Cerebellar cortex (tissue), 1 donor: ENCODE data around the gene ARX.

Experiments
- DNase-seq: peaks from one replicate; pipeline ENCODE4 v3.0.0-alpha.2; 2015; ENCODE audit warnings: low spot score

Gene ARX

DNA sequence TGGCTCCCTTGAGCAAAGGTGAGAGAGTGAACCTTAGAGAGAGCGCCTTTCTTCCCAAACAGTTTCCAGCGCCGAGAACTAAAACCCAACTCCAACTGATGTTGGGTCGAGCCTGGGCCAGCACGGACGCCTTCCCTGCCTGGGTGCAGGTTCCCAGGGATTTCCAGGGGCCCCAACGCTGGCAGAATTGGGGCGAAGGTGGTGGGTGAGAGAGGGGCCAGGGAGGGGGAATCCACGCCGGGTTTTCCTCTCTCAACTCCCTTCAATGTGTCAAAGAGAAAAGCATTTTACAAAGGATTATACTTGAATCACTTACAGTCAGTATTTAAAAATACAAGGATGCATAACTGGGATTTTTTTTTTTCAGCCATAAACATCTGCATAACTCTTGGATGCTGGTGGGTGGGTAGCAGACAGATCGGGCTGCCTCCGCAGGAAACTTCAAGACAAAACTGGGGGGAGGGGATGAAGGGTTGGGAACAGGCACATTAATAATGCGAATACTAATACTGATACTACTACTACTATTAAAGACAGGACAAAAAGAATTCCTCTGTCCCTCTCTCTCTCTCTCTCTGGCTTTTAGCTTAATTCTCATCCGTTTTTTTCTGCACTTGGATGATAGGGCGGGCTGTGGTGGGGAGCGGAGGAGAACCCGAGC lies 1.3 kb upstream of the ARX start:
- no peak for DNase-seq

DNA sequence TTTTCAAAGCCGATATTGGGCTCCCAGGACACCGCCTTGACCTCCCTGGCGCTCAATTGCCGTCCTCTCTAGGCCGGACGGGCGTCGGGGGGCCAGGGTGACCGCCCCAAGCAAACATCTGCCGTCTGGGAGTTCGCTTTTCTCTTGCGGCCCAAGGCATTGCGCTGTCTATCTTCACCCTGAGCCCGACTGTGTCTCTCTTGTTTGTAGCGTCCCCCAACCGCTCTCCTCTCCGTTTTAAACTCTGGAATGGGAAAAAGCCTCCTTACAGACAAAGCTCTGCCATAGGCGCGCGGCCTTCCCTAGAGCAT lies 551 bp upstream of the ARX start:
- DNase-seq, result no peak

DNA sequence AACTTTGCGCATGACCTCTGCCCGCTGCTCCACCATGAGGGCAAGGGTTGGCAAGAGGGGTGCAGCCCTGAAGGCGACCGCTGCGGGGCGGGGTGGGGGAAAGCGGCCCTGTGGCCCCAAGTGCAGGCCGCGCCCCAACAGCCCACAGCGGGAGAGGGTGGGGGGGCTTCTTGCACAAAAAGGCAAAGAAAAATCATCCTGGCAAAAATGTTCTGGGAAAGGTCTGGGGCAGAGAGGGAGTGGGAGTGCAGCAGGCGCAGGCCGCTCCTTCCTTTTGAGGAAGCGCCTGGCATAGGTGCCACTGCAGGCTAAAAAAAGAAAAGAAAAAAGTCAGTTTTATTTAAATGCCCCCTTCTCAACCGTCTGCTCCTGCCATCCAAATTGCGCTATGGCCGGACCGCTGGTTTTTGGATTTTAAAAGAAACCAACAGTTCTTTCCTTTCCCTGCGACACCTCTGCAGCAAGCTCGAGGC lies 1.4 kb downstream of the ARX start:
- no peak for DNase-seq

DNA sequence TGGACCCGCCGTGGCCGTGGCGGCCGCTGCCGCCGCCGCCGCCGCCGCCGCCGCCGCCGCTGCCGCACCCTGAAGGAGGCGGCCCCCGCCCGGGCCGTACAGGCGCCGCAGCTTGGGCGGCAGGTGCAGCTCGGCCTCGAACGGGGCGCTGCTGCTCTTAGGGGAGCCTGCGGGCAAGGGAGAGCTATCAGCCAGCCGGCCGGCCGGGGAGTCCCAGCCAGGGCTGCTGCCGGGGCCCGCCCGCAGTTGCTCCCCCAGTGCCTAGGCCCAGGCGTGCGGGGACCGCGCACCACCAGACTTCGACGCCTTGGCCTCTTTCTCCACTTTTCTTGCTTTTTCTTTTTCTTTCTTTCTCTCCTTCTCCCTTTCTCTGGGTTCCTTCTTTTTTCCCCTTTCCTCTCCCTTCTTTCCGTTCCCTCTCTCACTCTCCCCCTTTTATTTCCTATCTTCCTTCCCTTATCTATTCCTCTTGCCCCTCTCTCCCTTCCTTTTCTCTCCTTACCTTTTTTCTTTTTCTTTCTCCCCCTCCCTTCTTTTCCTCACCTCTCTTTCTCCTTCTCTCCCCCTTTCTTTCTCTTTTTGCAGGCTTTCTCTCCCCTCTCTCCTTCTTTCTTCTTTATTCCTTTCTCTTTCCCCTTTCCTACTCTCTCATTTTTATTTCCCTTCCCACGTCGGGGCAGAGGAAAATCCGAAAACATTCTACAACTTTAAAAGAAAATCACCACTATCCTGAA lies 2.0 kb downstream of the ARX start:
- DNase-seq, result no peak

DNA sequence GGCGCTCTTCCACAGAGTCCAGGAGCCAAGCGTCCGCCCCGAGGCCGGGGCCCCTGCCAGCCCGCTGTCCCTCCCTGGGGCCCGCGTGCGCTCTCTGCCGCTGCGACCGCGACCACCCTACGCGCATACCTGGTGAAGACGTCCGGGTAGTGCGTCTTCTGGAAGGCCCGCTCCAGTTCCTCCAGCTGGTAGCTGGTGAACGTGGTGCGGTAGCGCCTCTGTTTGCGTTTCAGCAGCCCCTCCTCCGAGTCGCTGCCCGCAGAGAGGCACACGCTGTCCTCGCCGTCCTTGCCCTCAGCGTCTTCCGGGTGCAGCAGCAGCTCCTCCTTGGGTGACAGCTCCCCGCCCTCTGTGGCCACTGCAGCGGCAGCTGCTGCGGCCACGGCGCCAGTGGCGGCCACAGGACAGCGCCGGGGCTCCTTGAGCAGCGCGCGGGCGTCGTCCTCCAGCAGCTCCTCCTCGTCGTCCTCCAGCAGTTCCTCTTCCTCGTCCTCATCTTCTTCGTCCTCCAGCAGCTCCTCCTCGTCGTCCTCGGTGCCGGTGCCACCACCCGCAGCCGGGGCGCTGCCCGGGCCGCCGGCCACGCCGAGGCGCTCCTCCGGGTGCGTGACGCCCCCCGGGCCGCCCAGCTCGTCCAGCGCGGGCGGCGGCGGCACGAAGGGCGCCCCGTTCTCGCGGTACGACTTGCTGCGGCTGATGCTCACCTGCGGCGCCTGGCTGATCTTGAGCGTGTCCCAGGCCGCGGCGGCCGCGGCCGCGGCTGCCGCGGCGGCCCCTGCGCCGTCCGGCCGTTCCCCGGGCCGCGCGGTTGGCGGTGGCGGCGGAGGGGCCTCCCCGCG lies 2.8 kb downstream of the ARX start:
- no peak for DNase-seq

DNA sequence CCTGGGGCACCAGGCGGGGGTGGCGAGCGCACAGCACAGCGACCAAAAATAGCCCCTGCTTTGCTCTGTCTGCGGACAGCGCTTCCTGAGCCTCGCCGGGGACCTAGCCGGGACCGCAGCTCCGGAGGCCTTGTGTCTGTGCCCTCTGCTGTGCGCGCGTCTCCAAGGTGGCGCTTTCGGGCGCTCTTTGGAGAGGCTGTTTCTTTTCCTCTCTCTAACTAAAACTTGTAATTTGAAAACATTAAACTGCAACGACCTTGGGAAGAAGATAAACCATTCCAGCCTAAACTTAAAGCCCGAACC lies 3.4 kb downstream of the ARX start:
- no peak for DNase-seq

DNA sequence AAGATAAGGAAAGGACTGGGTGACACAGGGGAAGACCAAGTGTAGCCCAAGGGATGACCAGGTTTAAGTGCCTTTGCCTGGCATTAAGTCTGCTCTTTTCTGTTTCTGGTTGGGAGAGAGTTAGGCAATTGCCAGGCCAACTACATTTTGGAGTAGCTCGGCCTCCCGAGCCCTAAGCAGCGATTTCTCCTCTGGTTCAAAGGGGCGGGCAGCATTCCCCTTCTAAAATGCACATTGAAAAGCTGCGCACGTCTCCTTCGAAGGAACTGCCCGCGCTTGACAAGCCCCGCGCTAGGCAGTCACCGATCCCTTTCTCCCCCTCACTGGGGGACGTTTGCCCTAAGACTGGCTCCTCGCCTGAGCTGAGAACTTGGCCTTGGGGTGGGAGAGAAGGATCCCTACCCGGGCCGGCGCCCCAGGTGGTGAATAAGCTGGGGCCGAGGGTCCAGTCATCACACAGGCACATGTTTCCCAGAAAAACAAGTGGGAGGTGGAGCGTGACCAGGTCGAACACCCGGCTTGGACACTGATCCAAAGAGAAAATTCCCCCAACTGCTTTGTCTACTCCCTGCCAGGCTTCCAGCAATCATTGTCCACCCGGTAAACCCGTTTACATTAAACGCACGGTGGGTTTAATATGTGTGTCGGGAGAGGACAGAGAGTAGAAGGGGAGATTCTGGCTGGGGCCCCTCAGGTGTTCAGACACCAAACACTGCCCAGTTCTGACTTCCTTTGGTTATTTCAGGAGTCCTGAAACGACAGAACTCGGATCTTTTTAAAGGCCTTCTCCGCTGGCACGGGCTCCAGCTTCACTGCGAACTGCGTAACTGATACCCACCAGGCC lies 4.0 kb downstream of the ARX start:
- DNase-seq, result no peak

DNA sequence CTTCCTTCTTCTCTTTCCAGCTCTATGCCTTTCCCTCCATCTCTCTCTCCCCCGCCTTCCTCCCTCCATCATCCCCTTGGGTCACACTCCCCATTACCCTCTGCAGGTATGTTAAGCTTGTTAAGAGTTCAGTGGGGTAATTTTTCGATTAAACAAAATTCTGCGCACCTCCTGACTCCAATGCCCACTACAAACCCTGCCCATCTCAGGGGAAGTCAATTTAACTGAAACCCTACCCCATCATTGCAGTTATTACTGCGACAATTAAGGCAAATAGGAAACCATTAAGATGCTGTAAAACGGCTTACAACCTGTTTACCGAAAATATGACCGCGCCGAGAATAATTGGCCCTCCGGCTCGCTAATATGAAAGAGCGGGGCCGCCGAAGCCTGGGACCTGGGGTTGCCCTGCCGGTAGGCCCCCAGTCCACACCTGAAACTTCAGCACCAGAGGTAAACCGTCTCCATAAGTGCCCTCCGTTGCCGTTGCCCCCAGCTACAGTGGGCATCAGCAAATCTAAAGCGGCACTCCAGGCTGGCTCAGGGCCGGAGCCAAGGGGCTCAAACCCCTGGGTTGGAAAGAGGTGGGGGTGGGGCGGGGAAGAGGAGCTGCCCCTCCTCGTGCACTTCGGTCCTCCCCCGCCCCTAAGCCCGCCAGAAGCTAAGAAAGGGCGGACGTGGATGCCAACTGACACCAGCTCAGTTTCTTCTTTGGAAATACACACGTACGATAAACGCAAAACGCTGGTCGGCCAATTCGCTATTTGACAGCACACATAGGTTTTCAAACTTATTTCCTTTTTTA lies 4.8 kb downstream of the ARX start:
- no peak for DNase-seq

DNA sequence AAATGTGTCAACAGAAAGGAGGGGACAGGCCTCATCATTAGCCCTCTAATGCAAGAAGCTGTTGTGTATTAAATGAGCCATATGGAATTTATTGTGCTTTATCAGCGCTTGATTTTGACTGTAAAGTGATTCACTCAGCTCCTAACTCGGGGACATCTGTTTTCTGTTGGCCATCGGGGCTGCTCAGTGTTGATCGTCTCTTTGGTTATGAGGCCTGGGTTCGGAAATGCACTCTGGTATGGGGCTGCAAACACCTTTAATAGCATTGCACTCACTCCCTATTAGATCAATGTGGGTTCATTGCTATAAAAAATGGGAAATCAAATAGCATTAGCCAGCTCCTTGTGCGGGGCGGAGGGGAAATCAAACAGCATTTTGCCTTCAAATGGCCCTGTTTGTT lies 6.4 kb downstream of the ARX start:
- no peak for DNase-seq

DNA sequence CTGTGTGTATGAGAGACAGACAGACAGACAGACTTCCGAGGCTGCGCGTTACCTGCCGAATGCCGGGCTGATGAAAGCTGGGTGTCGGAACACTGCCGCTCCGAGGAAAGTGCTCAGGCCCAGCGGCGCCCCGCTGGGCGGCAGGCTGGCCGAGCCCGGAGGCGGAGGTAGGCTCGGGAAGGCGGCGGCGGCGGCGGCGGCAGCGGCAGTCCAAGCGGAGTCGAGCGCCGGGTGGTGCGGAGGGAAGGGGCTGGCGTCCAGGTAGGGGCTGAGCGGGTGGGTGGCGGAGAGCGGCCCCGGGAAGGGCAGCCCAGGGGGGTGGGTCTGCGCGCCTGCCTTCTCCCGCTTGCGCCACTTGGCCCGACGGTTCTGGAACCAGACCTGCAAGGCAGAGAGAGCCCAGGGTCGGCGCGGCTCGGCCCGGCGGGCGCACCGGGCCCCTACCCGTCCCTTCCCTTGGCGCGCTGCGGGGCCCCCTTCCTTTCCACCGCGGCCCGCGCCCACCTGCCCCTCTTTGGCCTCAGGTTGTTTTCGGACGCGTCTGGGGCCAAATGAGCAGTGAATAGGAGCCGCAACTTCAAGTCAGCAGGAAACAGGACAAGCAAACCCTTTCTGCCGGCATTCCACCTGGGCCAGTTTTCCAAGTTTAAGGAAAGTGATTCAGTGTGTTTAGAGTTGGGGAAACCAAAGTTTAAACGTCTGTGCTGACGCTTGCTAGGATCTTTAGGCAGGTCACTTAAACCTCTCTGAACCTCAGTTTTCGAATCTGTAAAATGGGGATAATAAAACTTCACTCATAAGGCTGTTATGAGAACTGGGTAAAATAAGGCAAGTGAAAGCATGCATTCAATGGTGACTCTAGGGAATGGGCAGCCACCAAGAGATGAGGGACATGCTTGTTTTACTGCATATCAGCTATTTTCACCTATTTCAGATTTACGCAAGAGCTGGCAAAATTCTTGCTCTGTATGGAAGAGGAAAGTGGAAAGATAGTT lies 8.4 kb downstream of the ARX start:
- DNase-seq, result no peak

DNA sequence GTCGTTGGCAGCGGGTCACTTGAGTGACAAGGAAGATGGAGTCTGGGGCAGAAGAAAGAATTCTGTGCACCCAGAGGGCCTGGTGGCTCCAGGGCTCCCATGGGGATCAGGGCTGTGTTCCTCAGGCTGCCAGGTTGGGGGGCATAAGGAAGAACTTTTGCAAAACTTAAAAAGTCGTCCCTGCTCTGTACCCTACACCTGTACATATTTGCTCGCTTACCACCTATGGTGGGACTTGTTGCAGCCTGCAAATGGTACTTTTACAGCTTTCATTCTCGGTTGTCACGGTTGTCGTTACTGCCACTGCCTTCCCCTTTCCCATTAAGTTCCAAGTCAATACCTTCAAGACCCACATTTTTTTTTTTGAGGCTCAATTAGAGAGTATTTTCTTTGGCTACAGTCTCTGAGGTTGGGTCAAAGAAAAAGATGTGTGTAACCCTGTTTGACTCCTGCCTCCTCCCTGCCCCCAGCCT lies 9.1 kb downstream of the ARX start:
- DNase-seq, result no peak

DNA sequence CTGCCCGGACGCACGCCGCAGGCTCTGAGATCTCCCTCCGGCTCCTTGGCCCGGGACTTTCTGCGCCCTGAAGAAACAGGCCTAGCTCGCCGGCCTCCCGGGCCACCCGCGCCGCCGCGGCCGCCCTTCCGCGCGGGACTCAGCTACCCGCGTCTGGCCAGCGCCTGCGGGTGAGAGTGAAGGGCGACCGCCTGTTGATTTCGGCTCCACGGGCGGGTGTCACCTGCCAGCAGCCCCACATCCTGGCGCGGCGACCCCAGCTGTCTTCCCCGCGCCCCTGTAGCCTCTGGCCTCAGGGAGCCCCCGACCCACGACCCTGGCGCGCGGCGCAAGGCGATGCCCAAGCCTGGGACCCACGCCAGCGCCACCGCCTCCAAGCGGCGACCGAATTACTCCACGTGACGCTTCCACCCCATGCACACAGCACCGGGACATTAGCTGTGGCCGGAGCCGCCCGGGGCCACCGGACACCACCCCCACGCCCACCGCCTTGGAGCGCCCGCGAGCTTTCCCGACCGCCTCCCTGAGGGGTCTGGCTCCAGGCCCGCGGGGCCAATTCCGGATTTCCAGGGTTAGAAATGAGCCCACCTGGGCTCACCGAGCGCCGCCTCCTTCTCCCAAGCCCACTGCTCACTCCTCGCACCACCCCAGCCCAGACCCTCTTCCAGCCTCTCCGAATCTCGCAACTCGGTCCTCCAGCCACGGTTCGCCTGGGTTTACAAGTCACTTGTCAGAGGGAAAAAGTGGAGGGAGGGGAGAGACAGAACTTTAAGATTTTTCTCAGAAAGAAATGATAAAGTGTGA lies 10.2 kb downstream of the ARX start:
- no peak for DNase-seq

DNA sequence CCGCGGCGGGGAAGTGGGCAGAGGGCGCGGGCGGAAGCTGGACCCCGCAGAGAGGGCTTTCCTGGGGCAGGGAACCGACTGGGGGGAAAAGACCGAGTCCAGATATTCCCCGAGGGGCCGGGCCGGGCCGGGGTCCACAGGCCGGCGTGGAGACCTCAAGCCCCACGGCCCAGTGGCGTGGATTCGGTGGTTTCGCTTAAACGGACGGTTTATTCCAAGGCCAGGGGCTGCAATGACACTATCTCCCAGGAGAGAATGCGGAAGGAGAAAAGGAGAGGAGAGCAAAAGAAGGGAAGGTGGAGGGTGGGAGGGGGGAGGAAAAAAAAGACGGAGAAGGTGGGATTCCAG lies 10.8 kb downstream of the ARX start:
- no peak for DNase-seq

DNA sequence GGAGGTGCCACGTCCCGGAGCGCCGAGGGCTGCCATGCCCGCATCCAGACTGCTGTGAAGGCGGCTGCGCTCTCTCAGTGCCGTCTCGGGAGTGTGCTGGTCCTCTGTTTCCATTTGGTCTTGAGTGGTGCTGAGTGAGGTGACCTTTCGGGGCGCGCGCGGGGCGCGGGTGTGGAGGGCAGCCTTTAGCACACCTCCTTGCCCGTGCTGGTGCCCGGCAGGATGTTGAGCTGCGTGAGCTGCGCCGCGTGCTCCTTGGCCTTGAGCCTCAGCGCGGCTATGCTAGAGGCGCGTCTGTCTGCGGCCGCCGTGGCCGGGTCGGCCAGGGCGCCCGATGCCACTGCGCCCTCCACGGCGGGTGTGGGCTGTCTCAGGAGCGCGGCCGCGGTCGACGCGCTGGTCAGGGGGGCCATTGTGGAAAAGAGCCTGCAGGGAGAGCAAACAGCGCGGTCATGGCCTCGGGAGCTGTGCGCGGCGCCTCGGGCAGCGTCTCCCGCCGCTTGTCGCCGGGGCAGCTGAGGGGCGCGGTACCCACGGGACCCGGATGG lies 11.2 kb downstream of the ARX start:
- DNase-seq, result no peak

DNA sequence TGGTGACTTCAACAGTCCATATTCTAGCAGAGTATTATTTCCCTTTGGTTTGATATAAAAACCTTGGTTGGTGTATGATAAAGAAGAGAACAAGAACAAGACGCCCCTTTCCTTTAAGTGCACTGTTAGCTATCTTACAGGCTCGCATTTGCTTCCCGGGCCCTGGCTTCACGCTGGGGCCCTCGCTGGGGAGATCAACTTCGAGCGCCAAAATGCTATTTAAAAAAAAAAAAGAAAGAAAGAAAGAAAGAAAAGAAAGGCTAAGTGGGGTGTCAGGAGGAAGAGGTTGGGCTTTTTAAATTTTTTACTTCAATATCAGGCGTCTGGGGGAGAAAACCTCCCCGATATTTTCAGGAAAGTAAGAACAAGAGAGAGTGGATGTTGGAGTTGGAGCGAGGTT lies 11.7 kb downstream of the ARX start:
- DNase-seq, result no peak

DNA sequence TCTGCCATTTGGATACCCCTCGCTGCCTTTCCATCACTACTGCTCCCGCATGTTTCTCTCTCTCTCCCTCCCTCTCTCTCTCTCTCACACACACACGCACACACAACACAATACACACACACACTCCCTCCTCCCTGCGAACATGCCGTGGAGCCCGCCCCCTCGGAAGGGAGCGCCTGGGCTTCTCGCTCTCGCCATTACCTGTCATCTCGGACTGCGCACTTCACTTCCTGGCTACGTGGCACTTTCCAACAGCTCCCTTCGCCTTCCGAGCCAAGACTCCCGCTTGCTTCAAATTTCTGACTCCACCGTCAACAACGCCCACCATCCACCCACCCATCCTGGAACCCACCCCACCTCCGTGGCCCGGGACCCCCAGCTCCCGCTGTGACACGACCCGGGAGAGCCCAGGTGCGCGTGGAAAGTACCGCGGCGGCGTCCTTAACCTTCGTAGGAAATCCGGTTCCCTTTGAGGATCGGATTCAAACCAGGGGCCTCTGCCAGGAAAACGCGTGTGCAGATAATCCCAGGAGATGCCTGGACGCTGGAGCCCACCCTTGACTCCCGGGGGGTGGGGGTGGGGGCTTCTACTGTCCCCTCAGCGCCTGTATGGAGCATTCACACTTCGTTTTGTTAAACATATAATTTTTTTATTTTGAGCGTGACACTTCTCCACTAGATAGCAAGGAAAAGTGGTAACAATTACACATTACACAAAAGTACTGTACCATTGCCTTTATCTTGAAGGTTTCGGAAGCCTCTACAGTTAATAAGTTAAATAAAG lies 12.5 kb downstream of the ARX start:
- no peak for DNase-seq

DNA sequence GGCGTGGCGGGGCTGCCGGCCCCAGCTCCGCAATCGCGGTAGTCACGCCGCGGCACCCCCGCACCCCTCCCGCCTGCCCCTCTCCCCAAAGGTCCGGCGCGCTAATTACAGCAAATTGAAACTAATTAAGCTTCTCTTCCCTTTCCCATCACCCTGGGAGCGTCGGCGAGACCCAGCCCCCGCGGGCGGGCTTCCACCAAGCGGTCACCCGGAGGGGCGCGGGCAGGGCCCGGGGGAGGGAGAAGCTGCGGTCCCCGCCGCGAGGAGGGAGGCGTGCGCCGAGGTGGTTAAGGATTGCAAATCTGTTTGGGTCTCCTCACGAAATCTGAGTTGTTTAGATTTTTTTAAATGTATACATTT lies 13.1 kb downstream of the ARX start:
- DNase-seq, result no peak
